Stimulated activated CD8-positive, alpha-beta memory T cell treated with anti-CD3 and anti-CD28 coated beads, Interleukin-15, amount 100 ng/mL, for 24 hours (primary cell): ENCODE data around the gene ZYG11B.
"Not testable (repeated sequence)": the region's sequence is repeated elsewhere in the genome, so short reads cannot be mapped to it uniquely, and the experiment has no call there.

Experiments used
- DNase-seq: peaks from one replicate; pipeline ENCODE4 v3.0.0-alpha.2; 2020; ENCODE audit warnings: low read depth

The ZYG11B gene

GRCh38 chr1:52726265-52727113, at the start of gene ZYG11B:
Gene ZYG11B, plus strand, starts transcription at chr1:52726453. Its CDS starts 201 bp downstream, at chr1:52726654.
- DNase-seq: peak; percentile 83

- DNase-seq: no peak
Measured at GRCh38 chr1:52677076-52677806, 49.0 kb upstream of the ZYG11B start.

GRCh38 chr1:52679048-52679447, 47.2 kb upstream of the ZYG11B start:
- DNase-seq: no peak

GRCh38 chr1:52679498-52679897, 46.8 kb upstream of the ZYG11B start:
- DNase-seq: no peak

- no peak for DNase-seq
Measured at GRCh38 chr1:52680353-52680752, 45.9 kb upstream of the ZYG11B start.

- DNase-seq: no peak
Measured at GRCh38 chr1:52681136-52681535, 45.1 kb upstream of the ZYG11B start.

- no peak for DNase-seq
Measured at GRCh38 chr1:52683367-52683940, 42.8 kb upstream of the ZYG11B start.

GRCh38 chr1:52684545-52684944, 41.7 kb upstream of the ZYG11B start:
- DNase-seq: no peak

- not testable (repeated sequence) for DNase-seq
Measured at GRCh38 chr1:52686261-52686751, 39.9 kb upstream of the ZYG11B start.

GRCh38 chr1:52686830-52687229, 39.4 kb upstream of the ZYG11B start:
- no peak for DNase-seq

- no peak for DNase-seq
Measured at GRCh38 chr1:52691821-52692220, 34.4 kb upstream of the ZYG11B start.

GRCh38 chr1:52692697-52693096, 33.6 kb upstream of the ZYG11B start:
- no peak for DNase-seq

GRCh38 chr1:52693351-52693750, 32.9 kb upstream of the ZYG11B start:
- not testable (repeated sequence) for DNase-seq

GRCh38 chr1:52693843-52694242, 32.4 kb upstream of the ZYG11B start:
- DNase-seq: no peak

- no peak for DNase-seq
Measured at GRCh38 chr1:52695627-52696026, 30.6 kb upstream of the ZYG11B start.

GRCh38 chr1:52697795-52698674, 28.2 kb upstream of the ZYG11B start, which contains the start of gene COA7:
Gene COA7, minus strand, starts transcription at chr1:52698347. Its CDS starts 21 bp downstream, at chr1:52698326.
- DNase-seq: peak; percentile 53

- peak; percentile 33 for DNase-seq
Measured at GRCh38 chr1:52702886-52703787, 23.1 kb upstream of the ZYG11B start.

- no peak for DNase-seq
Measured at GRCh38 chr1:52706136-52706670, 20.1 kb upstream of the ZYG11B start.

GRCh38 chr1:52706941-52707926, 19.0 kb upstream of the ZYG11B start:
- no peak for DNase-seq
